IPS DF 6.9 (cell line): Measurements from ENCODE around the gene EGLN1.

Experiments
- DNase-seq: peaks from one replicate; pipeline ENCODE4 v3.0.0-alpha.2; 2013; ENCODE audit warnings: low read depth, low spot score
- H3K27ac ChIP-seq: one replicate; pipeline ENCODE4 v1.5.1; 2013; ENCODE audit warnings: low read length, control low read depth
- H3K27me3 ChIP-seq: 2 replicates; pipeline ENCODE4 v1.6.1; 2013; ENCODE audit warnings: mild to moderate bottlenecking, low read length; ENCODE audit not compliant: control insufficient read depth, insufficient read depth
- H3K36me3 ChIP-seq: 2 replicates; pipeline ENCODE4 v1.6.1; 2013; ENCODE audit warnings: low read length; ENCODE audit not compliant: control insufficient read depth, insufficient read depth
- H3K4me1 ChIP-seq: 2 replicates; pipeline ENCODE4 v1.6.1; 2013; ENCODE audit warnings: low read length; ENCODE audit not compliant: control insufficient read depth, insufficient read depth
- H3K4me3 ChIP-seq: 2 replicates; pipeline ENCODE4 v1.5.1; 2013; ENCODE audit warnings: mild to moderate bottlenecking, low read length
- H3K9me3 ChIP-seq: 2 replicates; pipeline ENCODE4 v1.6.1; 2013; ENCODE audit warnings: low read length, inconsistent platforms; ENCODE audit not compliant: control insufficient read depth, insufficient read depth
- WGBS: extraction: QIAGEN DNeasy Blood & Tissue Kit; methylation state at CpG from one replicate; pipeline ENCODE4 v1.1.7; 2013; ENCODE audit warnings: mixed read lengths, missing lambda C conversion rate; ENCODE audit not compliant: insufficient read length, insufficient coverage; 5-methylcytosine and 5-hydroxymethylcytosine counted together

The EGLN1 gene

DNA sequence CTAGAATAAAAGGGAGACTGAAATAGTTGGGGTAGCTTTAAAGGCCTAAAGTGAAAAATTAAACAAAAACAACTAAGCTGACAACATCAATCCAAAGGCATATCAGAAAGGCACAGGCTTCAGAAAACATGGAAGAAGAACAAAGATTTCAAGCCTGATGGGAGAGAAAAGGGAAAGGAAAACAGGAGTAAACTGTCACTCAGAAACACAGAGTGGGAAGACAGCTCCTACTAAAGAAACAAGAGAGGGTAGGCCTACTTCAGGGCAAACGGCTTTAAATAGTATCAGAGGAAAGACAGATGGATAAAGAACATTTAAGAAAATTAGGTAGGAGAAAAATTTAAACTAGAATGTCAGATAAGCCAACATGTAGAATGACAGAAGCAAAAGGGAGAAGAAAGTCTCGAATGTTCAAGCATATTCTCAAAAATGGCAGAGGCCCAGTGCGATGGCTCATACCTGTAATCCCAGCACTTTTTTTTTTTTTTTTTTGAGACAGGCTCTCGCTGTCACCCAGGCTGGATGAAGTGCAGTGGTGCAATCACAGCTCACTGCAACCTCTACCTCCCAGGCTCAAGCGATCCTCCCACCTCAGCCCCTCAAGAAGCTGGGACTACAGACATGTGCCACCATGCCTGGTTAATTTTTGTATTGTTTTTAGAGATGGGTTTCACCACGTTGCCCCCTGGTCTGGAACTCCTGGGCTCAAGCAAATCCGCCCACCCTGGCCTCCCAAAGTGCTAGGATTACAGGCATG, 7.6 kb downstream of the EGLN1 start:
- no peak overlapping the region for H3K4me3 ChIP-seq
- no CpG with 5 or more reads among the region's 7 CpGs for WGBS
- no peaks in the 10 kb centered on the region for H3K4me1 ChIP-seq
- DNase-seq = no peak
- H3K27ac ChIP-seq = no peak overlapping the region
- no peaks in the 10 kb centered on the region for H3K9me3 ChIP-seq
- no peaks in the 10 kb centered on the region for H3K36me3 ChIP-seq
- H3K27me3 ChIP-seq = peaks cover 9% of the 10 kb centered on the region

DNA sequence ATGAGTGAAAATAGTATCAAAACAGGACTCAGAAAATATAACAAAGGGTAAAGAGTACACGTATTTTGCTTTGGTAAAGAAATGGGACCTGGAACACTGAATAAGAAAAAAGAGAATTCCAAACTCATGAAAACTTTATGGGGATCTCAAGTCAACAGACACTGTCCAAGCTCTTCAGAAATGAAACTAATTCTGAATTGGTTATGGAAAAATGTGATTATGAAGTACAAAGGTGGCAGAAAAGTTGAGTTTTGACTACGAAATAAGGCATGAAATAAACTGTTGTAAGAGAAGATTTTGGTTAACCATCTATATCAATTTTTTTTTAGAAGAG, 8.4 kb downstream of the EGLN1 start:
- Histone ChIP-seq H3K36me3 (no peaks in the 10 kb centered on the region), H3K4me1 (no peaks in the 10 kb centered on the region), H3K4me3 (no peak overlapping the region), H3K27ac (no peak overlapping the region), H3K9me3 (no peaks in the 10 kb centered on the region), H3K27me3 (peaks cover 4% of the 10 kb centered on the region; the same call in 1 of the 2 replicates)
- 100% methylated on average over 1 of the region's 2 CpGs for WGBS
- no peak for DNase-seq

DNA sequence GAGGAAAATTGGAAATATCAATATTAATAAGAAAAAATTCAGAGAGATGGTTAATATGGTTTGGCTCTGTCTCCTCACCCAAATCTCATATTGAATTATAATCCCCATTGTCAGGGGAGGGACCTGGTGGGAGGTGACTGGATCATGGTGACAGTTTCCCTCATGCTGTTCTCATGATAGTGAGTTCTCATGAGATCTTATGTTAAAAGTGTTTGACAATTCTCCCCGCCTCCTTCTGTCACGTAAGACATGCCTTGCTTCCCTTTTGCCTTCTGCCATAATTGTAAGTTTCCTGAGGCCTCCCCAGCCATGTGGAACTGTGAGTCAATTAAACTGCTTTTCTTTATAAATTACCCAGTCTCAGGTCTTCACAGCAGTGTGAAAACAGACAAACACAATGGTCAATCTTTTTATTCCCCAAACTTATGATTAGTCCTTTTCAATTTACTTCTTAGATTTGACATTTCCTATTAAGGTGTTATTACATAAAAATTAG, 11.0 kb downstream of the EGLN1 start:
- Histone ChIP-seq H3K4me1 (no peaks in the 10 kb centered on the region), H3K36me3 (no peaks in the 10 kb centered on the region), H3K27ac (no peak overlapping the region)

DNA sequence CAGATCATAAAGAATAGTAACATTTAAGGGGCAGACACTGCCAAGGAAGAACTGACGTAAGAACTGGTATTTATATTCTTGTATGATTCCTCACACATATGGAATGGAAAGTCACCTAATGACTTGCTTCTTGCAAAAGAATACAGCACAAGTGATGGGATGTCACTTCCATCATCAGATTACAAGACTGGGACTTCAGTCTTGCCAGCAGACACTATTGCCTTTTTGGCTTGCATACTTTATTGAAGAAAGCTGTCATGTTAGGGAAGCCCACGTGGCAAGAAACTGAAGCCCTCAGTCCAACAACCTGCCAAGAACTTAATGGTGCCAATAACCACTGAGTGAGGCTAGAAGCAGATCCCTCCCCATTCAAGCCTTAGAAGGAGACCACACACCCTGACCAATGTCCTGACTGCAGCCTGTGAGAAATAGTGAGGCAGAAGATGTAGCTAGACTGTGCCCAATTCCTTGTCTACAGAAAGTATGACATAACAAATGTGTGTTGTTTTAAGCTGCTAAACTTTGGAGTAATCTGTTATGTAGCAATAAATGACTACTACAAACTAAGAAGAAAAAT, 12.0 kb downstream of the EGLN1 start:
- Histone ChIP-seq H3K4me1 (no peaks in the 10 kb centered on the region), H3K4me3 (no peak overlapping the region), H3K36me3 (no peaks in the 10 kb centered on the region), H3K9me3 (no peaks in the 10 kb centered on the region), H3K27me3 (no peaks in the 10 kb centered on the region), H3K27ac (no peak overlapping the region)
- DNase-seq = no peak
- WGBS = no CpG with 5 or more reads among the region's 2 CpGs

More for the DNA sequence above, 11.0 kb downstream of the EGLN1 start:
- Histone ChIP-seq H3K9me3 (no peaks in the 10 kb centered on the region), H3K4me3 (no peak overlapping the region), H3K27me3 (no peaks in the 10 kb centered on the region)
- WGBS = no CpG with 5 or more reads among the region's 2 CpGs
- no peak for DNase-seq

DNA sequence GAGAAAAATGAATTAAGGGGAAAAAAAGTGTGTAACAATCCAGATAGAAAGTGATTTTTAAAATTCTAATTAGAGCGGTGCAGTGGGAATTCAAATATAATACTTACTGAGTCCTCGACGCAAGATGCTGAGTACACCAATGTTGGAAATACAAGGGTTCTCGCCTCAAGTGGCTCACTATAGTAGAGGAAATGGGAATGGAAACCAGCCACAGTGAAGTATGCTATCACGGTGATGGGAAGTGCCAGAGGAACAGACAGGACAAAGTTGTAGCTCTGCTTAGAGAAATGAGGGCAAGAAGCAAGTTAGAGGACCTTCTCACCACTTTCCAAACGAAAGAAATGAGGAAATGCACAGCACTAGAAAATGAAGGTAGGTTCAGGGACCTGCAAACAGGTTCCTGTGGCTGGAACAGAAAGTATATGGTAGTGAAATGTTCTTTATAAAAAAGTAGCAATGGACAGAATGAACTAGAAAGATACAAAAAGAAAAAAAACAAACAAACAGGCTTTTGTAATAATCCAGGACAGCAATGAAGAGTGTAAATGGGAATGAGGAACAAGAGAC, 13.5 kb downstream of the EGLN1 start:
- H3K36me3 ChIP-seq = no peaks in the 10 kb centered on the region

DNA sequence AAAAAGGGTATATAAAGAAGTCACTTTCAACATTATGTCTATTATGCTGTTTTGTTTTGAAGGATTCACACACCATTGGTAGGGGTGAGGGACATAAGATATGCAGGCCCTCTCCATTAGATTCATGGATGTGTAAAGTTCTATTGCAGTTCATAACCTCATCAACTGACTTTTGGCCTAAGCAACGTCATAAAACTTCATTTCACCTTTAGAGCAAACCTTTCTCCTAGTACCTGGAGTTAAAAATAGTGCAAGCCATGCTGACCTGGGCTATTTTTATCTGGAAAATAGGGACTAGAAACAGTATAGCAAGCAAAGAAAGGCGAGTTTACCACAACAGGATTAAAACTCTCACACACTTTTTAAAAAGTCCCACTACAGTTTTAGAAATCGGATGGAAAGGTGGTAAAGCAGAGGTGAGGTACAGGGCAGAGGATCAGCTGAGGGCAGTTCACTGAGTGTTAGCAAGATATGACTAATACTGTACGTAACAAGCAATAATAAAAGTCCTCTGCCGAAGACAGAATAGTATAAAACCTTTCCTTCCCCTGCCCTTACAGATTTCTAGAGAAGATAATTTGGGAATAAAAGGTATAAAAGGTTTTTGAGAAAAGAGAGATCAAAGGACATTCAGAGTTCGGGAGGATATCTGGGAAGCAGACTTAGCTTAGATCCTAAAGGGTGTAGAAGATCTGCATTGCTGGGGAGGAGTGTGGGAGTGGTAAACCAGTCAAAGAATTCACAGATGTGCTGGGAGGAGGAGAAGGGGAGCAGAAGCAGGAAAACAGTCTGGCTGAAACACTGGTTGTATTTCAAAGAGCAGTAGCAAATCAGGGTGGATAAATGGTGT, 14.3 kb downstream of the EGLN1 start:
- Histone ChIP-seq H3K27ac (no peak overlapping the region), H3K4me1 (no peaks in the 10 kb centered on the region), H3K36me3 (no peaks in the 10 kb centered on the region), H3K9me3 (no peaks in the 10 kb centered on the region), H3K27me3 (no peaks in the 10 kb centered on the region), H3K4me3 (no peak overlapping the region)
- WGBS = 100% methylated on average over 1 of the region's 6 CpGs
- no peak for DNase-seq

More for the DNA sequence above, 13.5 kb downstream of the EGLN1 start:
- Histone ChIP-seq H3K27ac (no peak overlapping the region), H3K4me1 (no peaks in the 10 kb centered on the region), H3K9me3 (no peaks in the 10 kb centered on the region), H3K27me3 (no peaks in the 10 kb centered on the region), H3K4me3 (no peak overlapping the region)
- DNase-seq = no peak
- no CpG with 5 or more reads among the region's 6 CpGs for WGBS

DNA sequence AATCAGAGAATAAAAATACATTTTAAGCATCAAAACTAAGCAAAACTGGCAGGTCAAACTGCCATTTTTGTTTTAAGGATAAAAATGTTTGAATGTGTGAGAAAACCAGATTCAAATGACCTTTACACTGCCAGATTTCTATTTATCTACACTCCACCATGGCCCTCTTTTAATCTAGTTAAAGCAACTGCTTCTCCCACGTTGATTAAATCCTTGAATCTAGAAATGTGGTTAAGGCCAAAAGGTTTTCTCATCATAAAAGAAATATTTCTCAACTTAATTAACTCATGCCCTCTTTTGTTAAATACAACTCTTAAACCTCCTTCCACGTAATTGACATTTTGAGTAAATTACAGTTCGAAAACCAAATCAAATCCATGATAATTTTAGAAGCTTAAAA, 15.0 kb downstream of the EGLN1 start:
- 100% methylated on average over 2 of the region's 3 CpGs for WGBS
- H3K27ac ChIP-seq = no peak overlapping the region
- no peaks in the 10 kb centered on the region for H3K4me1 ChIP-seq
- no peaks in the 10 kb centered on the region for H3K9me3 ChIP-seq
- H3K4me3 ChIP-seq = no peak overlapping the region
- no peaks in the 10 kb centered on the region for H3K36me3 ChIP-seq
- DNase-seq = no peak
- no peaks in the 10 kb centered on the region for H3K27me3 ChIP-seq

DNA sequence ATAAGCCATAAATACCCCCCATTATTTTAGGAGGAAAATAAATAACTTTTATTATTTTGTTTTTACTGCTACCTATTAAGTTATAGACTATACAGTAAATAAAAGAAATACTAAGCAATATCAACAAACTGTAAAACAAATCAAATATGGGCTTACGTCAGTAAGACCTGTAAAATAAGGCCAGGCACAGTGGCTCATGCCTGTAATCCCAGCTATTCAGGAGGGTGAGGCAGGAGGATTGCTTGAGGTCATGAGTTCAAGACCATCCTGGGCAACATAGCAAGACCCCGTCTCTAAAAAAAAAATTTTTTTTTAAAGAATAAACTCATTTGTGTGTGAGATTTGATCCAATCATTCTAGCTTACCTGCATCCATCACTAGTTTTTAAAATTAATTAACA, 17.8 kb downstream of the EGLN1 start:
- no peaks in the 10 kb centered on the region for H3K27me3 ChIP-seq
- no peaks in the 10 kb centered on the region for H3K9me3 ChIP-seq
- no peaks in the 10 kb centered on the region for H3K4me1 ChIP-seq
- no peak overlapping the region for H3K4me3 ChIP-seq
- no CpG with 5 or more reads among the region's 2 CpGs for WGBS
- no peak overlapping the region for H3K27ac ChIP-seq
- no peak for DNase-seq
- H3K36me3 ChIP-seq = no peaks in the 10 kb centered on the region

DNA sequence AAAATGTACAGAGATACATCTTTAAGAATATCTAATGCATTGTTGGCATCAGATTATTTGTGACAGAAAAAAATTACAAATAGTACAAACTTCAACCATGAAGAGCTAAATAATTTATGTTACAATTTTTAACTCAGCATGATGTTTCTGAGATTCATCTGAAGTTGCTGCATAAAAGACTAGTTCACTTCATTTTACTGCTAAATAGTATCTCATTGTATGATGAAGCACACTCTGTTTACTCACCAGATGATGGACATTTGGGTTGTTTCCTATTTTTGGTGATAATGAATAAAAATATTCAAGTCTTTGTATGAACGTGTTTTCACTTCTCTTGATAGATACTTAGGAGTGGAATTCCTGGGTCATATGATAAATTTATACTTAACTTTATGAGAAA, 20.6 kb downstream of the EGLN1 start:
- DNase-seq = no peak
- no peaks in the 10 kb centered on the region for H3K27me3 ChIP-seq
- H3K4me1 ChIP-seq = no peaks in the 10 kb centered on the region
- no peaks in the 10 kb centered on the region for H3K9me3 ChIP-seq
- WGBS = no CpG with 5 or more reads among the region's 1 CpG
- H3K36me3 ChIP-seq = no peaks in the 10 kb centered on the region
- H3K27ac ChIP-seq = no peak overlapping the region
- H3K4me3 ChIP-seq = no peak overlapping the region

DNA sequence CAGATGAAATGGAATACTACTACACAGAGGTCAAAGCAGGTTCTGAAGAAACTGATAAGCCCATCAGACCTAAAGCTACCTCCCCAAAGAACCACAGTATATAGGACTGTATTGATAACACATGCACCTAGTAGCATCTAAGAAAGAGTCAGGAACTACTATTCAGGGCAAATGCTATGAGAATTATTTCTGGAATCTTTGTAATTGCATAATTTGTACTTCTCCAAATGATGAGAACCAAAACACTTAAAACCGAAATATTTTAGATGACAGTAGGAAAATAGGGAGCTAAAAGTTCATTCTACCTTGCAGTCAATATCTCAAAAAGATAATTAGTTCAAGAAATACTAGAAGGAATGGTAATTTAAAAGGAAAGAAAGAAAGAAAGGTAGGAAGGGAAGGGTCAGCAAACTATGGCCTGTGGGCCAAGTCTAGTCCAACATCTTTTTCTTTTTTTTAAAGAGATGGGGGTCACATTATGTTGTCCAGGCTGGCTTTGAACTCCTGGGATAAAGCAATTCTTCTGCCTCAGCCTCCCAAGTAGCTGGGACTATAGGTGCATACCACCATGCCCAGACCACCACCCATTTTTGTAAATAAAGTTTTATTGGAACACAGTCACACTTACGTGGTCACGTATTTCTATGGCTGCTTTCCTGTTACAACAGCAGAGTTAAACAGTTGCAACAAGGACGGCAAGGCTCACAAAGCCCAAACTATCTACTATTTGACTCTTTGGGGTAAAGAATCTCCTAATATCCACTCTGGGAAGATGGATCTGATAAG, 24.0 kb downstream of the EGLN1 start:
- H3K9me3 ChIP-seq = no peaks in the 10 kb centered on the region
- no peak overlapping the region for H3K4me3 ChIP-seq
- no peak for DNase-seq
- WGBS = no CpG with 5 or more reads among the region's 4 CpGs
- no peak overlapping the region for H3K27ac ChIP-seq
- H3K4me1 ChIP-seq = no peaks in the 10 kb centered on the region
- H3K27me3 ChIP-seq = no peaks in the 10 kb centered on the region
- H3K36me3 ChIP-seq = no peaks in the 10 kb centered on the region
